GM20000 (cell line): ENCODE measurements around the gene VMO1.

Source experiments
- DNase-seq: peaks from one replicate; pipeline ENCODE4 v3.0.0; 2012; ENCODE audit warnings: low spot score
- CTCF ChIP-seq: IDR thresholded peaks from 2 replicates; pipeline ENCODE4 v1.5.1; 2012; ENCODE audit warnings: mild to moderate bottlenecking, control low read depth; ENCODE audit errors: extremely low read depth, missing control alignments

Gene VMO1

GRCh38 chr17:4771519-4772234 lies 14.5 kb downstream of the VMO1 start, which contains the start of gene TM4SF5:
TM4SF5 (plus strand) TSS chr17:4771886; CDS start chr17:4771923, 37 bp downstream.
- DNase-seq, result no peak
- no peak for TF ChIP-seq CTCF

- no peak for TF ChIP-seq CTCF
- no peak for DNase-seq
Observed at GRCh38 chr17:4769628-4770027, 16.5 kb downstream of the VMO1 start.

- DNase-seq, result no peak
- TF ChIP-seq CTCF, result no peak
Observed at GRCh38 chr17:4768298-4768697, 17.9 kb downstream of the VMO1 start.

GRCh38 chr17:4766723-4767122 lies 19.4 kb downstream of the VMO1 start:
- DNase-seq, result no peak
- TF ChIP-seq CTCF, result no peak

GRCh38 chr17:4766201-4766600 lies 20.0 kb downstream of the VMO1 start:
- DNase-seq, result no peak
- no peak for TF ChIP-seq CTCF

GRCh38 chr17:4764595-4764994 lies 21.6 kb downstream of the VMO1 start:
- no peak for TF ChIP-seq CTCF
- DNase-seq, result no peak

GRCh38 chr17:4759776-4760236 lies 26.4 kb downstream of the VMO1 start:
- DNase-seq, result no peak
- no peak for TF ChIP-seq CTCF
